Panc1 (cell line): Measurements from ENCODE around the gene DQX1. TPM values are rescaled to one million over a fixed set of nuclear protein-coding genes. Genes with fewer than 3 reads are reported as not detected.

ENCODE experiments used
- ATAC-seq: fragments of 200-7000 bp; cut with Tn5 transposase; 2 replicates; pipeline ENCODE4 v1.9.1; 2020; ENCODE audit warnings: mild to moderate bottlenecking, moderate library complexity
- BruUV-seq: library from RNA; stranded (reverse); fragments of 400-500 nt; replicated peaks from 2 replicates; lab custom pipeline; 2021; lab: Mats Ljungman, UMichigan
- CTCF ChIA-PET: fragments of 300-600 bp; sonication (Branson Sonifier 250); formaldehyde crosslinking; loops from one replicate; lab custom pipeline; 2022; ENCODE audit warnings: antibody characterized with exemption; lab: Charles Lee
- POLR2A ChIA-PET: fragments of 300-600 bp; sonication (Branson Sonifier 250); formaldehyde crosslinking; loops from one replicate; lab custom pipeline; 2022; ENCODE audit warnings: antibody characterized with exemption; lab: Charles Lee
- DNase-seq: peaks from one replicate; pipeline ENCODE4 v3.0.0-alpha.2; 2010; ENCODE audit warnings: low read depth, low spot score
- H3K27ac ChIP-seq: 2 replicates; pipeline ENCODE4 v1.5.1; 2011; ENCODE audit warnings: mild to moderate bottlenecking, low read length, inconsistent platforms
- H3K27me3 ChIP-seq: fragments of 200-500 bp; sonication (Bioruptor generic); 2 replicates; pipeline ENCODE4 v1.6.0; 2014; ENCODE audit warnings: low read length, inconsistent platforms; ENCODE audit not compliant: control insufficient read depth, insufficient read depth
- H3K36me3 ChIP-seq: fragments of 200-500 bp; sonication (Bioruptor generic); 2 replicates; pipeline ENCODE4 v1.5.1; 2014; ENCODE audit warnings: inconsistent platforms, mild to moderate bottlenecking, low read length, moderate library complexity; ENCODE audit not compliant: control insufficient read depth, insufficient read depth
- H3K4me1 ChIP-seq: 2 replicates; pipeline ENCODE4 v1.5.1; 2011; ENCODE audit warnings: inconsistent platforms, mild to moderate bottlenecking, low read length, moderate library complexity; ENCODE audit not compliant: control insufficient read depth, insufficient read depth
- H3K4me3 ChIP-seq, 2 experiments: 2 replicates each; pipeline ENCODE4 v1.5.1; 2011 to 2012; ENCODE audit warnings: low read depth in 2 of 2, low read length in 2 of 2, mild to moderate bottlenecking in 2 of 2, inconsistent platforms in 1 of 2, moderate library complexity in 1 of 2
- H3K9me3 ChIP-seq: fragments of 200-500 bp; sonication (Bioruptor generic); 2 replicates; pipeline ENCODE4 v1.5.1; 2014; ENCODE audit warnings: low read depth, mild to moderate bottlenecking, inconsistent platforms, low read length, moderate library complexity; ENCODE audit not compliant: control insufficient read depth, insufficient read depth
- POLR2AphosphoS5 ChIP-seq: IDR thresholded peaks from 2 replicates; pipeline ENCODE4 v1.6.1; 2012; ENCODE audit warnings: mild to moderate bottlenecking, low read depth, low read length, moderate library complexity
- SIN3A ChIP-seq: IDR thresholded peaks from 2 replicates; pipeline ENCODE4 v1.6.1; 2012; ENCODE audit warnings: low read depth, mild to moderate bottlenecking, low read length, moderate library complexity, borderline replicate concordance; ENCODE audit not compliant: insufficient read depth
- TCF7L2 ChIP-seq: IDR thresholded peaks from 2 replicates; pipeline ENCODE4 v1.6.1; 2011; ENCODE audit warnings: mild to moderate bottlenecking, low read depth, low read length, inconsistent platforms
- in situ Hi-C: cut with HindIII; loops from 2 replicates; pipeline ENCODE4 v1.10.0; 2016; ENCODE audit warnings: low sequenced_read_pairs, low pct_unique_long_range_greater_than_20kb
- intact Hi-C: fragments of 100-400 bp; cut with micrococcal nuclease; formaldehyde crosslinking; loops from one replicate; pipeline ENCODE4 v1.10.0; 2022; ENCODE audit not compliant: unreplicated experiment
- total RNA-seq: library from RNA; stranded (reverse); gene quantifications from one replicate; pipeline ENCODE4 v1.2.1, GENCODE V29; 2021; ENCODE audit not compliant: unreplicated experiment
- TF ChIP-seq, protein P1 (sequence below): fragments of 450-650 bp; IDR thresholded peaks from 2 replicates; pipeline ENCODE4 v1.5.1; 2017; ENCODE audit warnings: mild to moderate bottlenecking
- TF ChIP-seq, protein P2 (sequence below), 2 experiments: IDR thresholded peaks; 2 replicates each; pipeline ENCODE4 v1.6.1; 2011 to 2012; ENCODE audit warnings: low read depth in 2 of 2, control low read depth in 1 of 2, low read length in 1 of 2, mild to moderate bottlenecking in 1 of 2, moderate library complexity in 1 of 2; ENCODE audit not compliant: insufficient read depth in 1 of 2

DQX1 gene
- total RNA-seq, 1 experiment from 2014 or later, result 0.41 TPM

DNA sequence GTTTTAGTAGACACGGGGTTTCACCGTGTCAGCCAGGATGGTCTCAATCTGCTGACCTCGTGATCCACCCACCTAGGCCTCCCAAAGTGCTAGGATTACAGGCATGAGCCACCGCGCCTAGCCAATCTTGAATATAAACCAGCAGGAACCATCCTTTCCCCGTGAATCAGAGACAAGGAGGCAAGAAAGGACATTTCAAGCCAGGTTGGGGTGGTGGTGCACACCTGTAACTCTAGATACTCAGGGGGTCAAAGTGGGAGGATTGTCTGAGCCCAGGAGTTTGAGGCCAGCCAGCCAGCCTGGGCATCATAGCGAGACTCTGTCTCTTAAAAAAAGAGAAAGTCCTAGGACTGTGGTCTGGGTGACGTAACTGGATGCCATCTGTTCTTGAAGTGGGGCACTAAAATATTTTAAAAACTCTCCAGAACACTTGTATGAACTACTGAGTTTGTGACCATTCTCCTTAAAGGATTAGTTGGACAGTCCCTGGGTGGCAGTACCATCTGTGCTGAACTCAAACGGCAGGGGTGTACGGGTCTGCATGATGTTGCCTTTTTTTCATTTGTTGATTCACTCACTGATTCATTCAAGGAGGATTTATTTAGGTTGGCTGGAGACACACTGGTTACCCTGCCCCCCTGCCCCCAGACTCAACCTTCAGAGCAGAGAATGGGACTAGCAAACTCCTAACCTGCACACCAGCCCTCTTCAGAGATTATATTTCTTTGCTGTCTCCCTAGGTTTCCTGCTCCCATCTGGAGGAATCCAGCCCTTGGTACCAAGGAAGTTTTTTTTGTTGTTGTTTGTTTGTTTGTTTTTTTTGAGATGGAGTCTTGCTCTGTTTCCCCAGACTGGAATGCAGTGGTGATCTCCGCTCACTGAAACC lies 14.7 kb downstream of the DQX1 start:
- H3K9me3 ChIP-seq, result no peaks in the 10 kb centered on the region
- H3K4me3 ChIP-seq, result no peak overlapping the region
- in situ Hi-C loops (no loop called here), intact Hi-C loops (no loop called here)
- H3K27ac ChIP-seq, result no peak overlapping the region
- no peak for ATAC-seq
- H3K4me1 ChIP-seq, result peaks cover 4% of the 10 kb centered on the region
- no TSS peak for BruUV-seq
- no peak for DNase-seq
- ChIA-PET CTCF (no interaction called here), POLR2A (no interaction called here)
- TF ChIP-seq TCF7L2 (no peak), SIN3A (no peak), POLR2AphosphoS5 (no peak)
- TF ChIP-seq, protein P1, sequence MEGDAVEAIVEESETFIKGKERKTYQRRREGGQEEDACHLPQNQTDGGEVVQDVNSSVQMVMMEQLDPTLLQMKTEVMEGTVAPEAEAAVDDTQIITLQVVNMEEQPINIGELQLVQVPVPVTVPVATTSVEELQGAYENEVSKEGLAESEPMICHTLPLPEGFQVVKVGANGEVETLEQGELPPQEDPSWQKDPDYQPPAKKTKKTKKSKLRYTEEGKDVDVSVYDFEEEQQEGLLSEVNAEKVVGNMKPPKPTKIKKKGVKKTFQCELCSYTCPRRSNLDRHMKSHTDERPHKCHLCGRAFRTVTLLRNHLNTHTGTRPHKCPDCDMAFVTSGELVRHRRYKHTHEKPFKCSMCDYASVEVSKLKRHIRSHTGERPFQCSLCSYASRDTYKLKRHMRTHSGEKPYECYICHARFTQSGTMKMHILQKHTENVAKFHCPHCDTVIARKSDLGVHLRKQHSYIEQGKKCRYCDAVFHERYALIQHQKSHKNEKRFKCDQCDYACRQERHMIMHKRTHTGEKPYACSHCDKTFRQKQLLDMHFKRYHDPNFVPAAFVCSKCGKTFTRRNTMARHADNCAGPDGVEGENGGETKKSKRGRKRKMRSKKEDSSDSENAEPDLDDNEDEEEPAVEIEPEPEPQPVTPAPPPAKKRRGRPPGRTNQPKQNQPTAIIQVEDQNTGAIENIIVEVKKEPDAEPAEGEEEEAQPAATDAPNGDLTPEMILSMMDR, result no peak
- no peaks in the 10 kb centered on the region for H3K27me3 ChIP-seq
- peaks cover 4% of the 10 kb centered on the region; the same call in 1 of the 2 replicates for H3K36me3 ChIP-seq

DNA sequence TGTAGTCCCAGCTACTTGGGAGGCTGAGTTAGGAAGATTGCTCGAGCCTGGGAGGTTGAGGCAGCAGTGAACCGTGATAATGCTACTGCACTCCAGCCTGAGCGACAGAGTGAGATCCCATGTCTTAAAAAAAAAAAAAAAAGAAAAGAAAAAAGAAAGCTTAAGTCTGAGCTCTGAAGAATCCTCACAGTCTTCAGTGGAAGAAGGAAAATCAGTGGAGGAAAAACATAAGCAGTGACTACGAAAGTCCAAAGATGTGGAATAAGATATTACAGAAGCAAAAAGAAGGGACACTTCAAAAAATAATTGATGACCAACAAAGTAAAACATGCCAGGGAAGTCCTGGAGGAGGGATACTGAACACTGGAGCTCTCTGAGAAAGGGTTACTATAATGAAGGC lies 15.8 kb downstream of the DQX1 start:
- H3K9me3 ChIP-seq, result no peaks in the 10 kb centered on the region
- ChIA-PET CTCF (interaction anchor here (0.6 kb wide), 1 partner anchor 67 kb away, joined by 4 read pairs; no protein-coding TSS in a partner anchor), POLR2A (interaction anchor here (0.6 to 0.7 kb wide), 3 partner anchors 8 to 27 kb away, joined by 3 to 6 read pairs (median 3); partner anchors contain the start of genes CCDC142 and TTC31)
- H3K36me3 ChIP-seq, result peaks cover 4% of the 10 kb centered on the region; the same call in 1 of the 2 replicates
- H3K4me1 ChIP-seq, result peaks cover 11% of the 10 kb centered on the region
- intact Hi-C loops (no loop called here), in situ Hi-C loops (no loop called here)
- no peaks in the 10 kb centered on the region for H3K27me3 ChIP-seq
- no TSS peak for BruUV-seq
- H3K4me3 ChIP-seq, result no peak overlapping the region
- no peak for ATAC-seq
- no peak for DNase-seq
- no peak overlapping the region for H3K27ac ChIP-seq
- TF ChIP-seq POLR2AphosphoS5, result no peak
- TF ChIP-seq, protein P1, result no peak
- TF ChIP-seq, protein P2, sequence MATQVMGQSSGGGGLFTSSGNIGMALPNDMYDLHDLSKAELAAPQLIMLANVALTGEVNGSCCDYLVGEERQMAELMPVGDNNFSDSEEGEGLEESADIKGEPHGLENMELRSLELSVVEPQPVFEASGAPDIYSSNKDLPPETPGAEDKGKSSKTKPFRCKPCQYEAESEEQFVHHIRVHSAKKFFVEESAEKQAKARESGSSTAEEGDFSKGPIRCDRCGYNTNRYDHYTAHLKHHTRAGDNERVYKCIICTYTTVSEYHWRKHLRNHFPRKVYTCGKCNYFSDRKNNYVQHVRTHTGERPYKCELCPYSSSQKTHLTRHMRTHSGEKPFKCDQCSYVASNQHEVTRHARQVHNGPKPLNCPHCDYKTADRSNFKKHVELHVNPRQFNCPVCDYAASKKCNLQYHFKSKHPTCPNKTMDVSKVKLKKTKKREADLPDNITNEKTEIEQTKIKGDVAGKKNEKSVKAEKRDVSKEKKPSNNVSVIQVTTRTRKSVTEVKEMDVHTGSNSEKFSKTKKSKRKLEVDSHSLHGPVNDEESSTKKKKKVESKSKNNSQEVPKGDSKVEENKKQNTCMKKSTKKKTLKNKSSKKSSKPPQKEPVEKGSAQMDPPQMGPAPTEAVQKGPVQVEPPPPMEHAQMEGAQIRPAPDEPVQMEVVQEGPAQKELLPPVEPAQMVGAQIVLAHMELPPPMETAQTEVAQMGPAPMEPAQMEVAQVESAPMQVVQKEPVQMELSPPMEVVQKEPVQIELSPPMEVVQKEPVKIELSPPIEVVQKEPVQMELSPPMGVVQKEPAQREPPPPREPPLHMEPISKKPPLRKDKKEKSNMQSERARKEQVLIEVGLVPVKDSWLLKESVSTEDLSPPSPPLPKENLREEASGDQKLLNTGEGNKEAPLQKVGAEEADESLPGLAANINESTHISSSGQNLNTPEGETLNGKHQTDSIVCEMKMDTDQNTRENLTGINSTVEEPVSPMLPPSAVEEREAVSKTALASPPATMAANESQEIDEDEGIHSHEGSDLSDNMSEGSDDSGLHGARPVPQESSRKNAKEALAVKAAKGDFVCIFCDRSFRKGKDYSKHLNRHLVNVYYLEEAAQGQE (IDR thresholded peaks at IDR 0.05; ENCODE audit: insufficient read depth in 1 of 2, low read depth in 2 of 2, low read length in 1 of 2), result no peak
- no peak for TF ChIP-seq SIN3A
